Measurements from ENCODE around the gene ANO4. TPM values are rescaled to one million over a fixed set of nuclear protein-coding genes. Genes with fewer than 3 reads are reported as not detected.

Gene ANO4
- total RNA-seq, 2 donors from 2014 or later: 7.2 to 8.5 TPM

DNA sequence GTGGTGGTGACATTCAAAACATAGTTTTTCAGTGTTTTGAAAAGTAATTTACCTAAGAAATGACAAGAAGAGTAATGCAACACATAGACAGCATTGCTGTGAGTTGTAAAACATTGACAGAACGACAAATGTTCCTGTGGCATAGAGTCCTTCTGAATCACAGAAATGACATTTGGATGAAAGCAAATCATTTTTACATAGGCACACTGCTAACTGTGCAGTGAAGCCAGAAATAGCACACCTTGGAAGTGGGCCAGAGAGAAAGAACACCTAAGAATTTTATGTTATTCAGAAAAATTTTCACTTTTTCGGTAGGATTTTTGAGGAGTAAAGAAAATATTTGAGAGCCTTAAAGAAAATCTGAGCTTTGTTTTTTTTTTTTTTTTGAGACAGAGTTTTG is 100.6 kb downstream of the ANO4 start:
- H3K4me3 ChIP-seq: no peak overlapping the region

DNA sequence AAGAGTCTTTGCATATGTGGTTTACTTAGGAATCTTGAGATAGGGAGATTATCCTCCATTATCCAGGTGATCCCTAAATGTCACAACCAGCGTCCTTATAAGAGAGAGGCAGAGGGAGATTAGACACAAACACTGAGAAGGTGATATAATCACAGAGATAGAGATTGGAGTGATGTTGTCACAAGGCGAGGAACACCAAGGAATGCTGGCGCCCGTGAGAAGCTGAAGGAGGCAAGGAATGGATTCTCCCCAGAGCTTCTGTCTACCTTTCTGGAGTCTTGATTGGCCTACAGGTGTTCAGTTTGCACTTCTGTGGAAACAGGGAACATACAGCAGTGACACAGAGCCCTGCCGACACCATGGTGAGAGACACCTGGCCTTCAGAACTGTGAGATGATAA is 101.6 kb downstream of the ANO4 start:
- intact Hi-C loops (cut with DNase I): no loop called here
- Histone ChIP-seq H3K27ac (no peak overlapping the region), H3K4me1 (replicated peaks) (no peaks in the 10 kb centered on the region), H3K9me3 (no peaks in the 10 kb centered on the region), H3K27me3 (replicated peaks; ENCODE audit: insufficient read depth) (no peaks in the 10 kb centered on the region), H3K36me3 (no peaks in the 10 kb centered on the region), H3K4me3 (no peak overlapping the region)
- no peak for DNase-seq (ENCODE audit: low spot score)
- 86% methylated on average over 5 of the region's 5 CpGs for WGBS
- TF ChIP-seq POLR2AphosphoS5 (IDR thresholded peaks at IDR 0.05) (no peak), POLR2A (IDR thresholded peaks at IDR 0.05) (no peak)
- TF ChIP-seq, protein P1, sequence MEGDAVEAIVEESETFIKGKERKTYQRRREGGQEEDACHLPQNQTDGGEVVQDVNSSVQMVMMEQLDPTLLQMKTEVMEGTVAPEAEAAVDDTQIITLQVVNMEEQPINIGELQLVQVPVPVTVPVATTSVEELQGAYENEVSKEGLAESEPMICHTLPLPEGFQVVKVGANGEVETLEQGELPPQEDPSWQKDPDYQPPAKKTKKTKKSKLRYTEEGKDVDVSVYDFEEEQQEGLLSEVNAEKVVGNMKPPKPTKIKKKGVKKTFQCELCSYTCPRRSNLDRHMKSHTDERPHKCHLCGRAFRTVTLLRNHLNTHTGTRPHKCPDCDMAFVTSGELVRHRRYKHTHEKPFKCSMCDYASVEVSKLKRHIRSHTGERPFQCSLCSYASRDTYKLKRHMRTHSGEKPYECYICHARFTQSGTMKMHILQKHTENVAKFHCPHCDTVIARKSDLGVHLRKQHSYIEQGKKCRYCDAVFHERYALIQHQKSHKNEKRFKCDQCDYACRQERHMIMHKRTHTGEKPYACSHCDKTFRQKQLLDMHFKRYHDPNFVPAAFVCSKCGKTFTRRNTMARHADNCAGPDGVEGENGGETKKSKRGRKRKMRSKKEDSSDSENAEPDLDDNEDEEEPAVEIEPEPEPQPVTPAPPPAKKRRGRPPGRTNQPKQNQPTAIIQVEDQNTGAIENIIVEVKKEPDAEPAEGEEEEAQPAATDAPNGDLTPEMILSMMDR (IDR thresholded peaks at IDR 0.05): no peak

More for the DNA sequence above, 100.6 kb downstream of the ANO4 start:
- intact Hi-C loops (cut with DNase I): no loop called here
- TF ChIP-seq POLR2AphosphoS5 (IDR thresholded peaks at IDR 0.05) (no peak), POLR2A (IDR thresholded peaks at IDR 0.05) (no peak)
- TF ChIP-seq, protein P1 (IDR thresholded peaks at IDR 0.05): no peak
- H3K9me3 ChIP-seq: no peaks in the 10 kb centered on the region
- no peaks in the 10 kb centered on the region for H3K4me1 ChIP-seq (replicated peaks)
- 75% methylated on average over 2 of the region's 2 CpGs for WGBS
- DNase-seq (ENCODE audit: low spot score): no peak
- no peak overlapping the region for H3K27ac ChIP-seq
- H3K36me3 ChIP-seq: no peaks in the 10 kb centered on the region
- no peaks in the 10 kb centered on the region for H3K27me3 ChIP-seq (replicated peaks; ENCODE audit: insufficient read depth)

DNA sequence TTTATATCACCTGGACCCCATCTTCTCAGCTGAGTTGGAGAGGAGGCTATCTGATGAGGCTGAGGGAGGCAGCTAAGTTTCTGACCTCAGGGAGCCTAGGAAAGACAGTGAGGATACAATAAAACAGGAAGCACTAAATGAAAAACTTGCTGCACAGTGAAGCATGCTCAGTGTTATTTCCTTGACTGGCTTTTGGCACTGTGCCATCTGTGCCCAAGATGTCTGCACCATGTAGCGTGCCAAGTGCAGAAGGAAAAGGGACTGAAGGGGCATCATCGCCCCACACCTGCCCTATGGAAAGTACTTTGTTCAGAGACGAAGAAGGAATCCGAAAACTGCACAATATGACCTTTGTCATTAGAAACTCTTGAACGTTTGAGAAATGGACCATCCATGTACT is 102.7 kb downstream of the ANO4 start:
- intact Hi-C loops (cut with DNase I): no loop called here
- H3K27me3 ChIP-seq (replicated peaks; ENCODE audit: insufficient read depth): no peaks in the 10 kb centered on the region
- no peaks in the 10 kb centered on the region for H3K9me3 ChIP-seq
- TF ChIP-seq, protein P1 (IDR thresholded peaks at IDR 0.05): no peak
- no peak for TF ChIP-seq POLR2AphosphoS5 (IDR thresholded peaks at IDR 0.05)
- no peak for TF ChIP-seq POLR2A (IDR thresholded peaks at IDR 0.05)
- no peak overlapping the region for H3K27ac ChIP-seq
- WGBS: 86% methylated on average over 5 of the region's 5 CpGs
- no peaks in the 10 kb centered on the region for H3K36me3 ChIP-seq
- no peaks in the 10 kb centered on the region for H3K4me1 ChIP-seq (replicated peaks)
- no peak overlapping the region for H3K4me3 ChIP-seq
- no peak for DNase-seq (ENCODE audit: low spot score)

DNA sequence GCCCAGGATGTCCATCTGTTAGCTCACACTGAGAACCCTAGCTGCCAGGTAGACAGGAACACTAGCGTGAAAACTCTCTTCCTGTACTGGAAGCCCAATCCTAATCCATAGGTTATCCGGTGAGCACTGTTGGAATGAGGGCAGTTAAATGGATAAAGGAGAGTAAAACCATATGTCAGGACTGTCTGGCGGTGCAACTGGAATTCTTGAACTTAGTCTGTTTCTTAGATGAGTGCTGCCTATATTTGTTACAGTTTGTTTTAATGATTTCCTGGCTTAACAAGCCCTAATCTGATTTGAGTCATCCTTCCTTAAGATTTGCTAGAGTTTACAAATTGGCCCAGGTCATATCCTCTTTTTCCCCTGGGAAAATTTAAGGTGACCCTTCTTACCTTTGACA is 104.7 kb downstream of the ANO4 start:
- Histone ChIP-seq H3K4me1 (replicated peaks) (no peaks in the 10 kb centered on the region), H3K27me3 (replicated peaks; ENCODE audit: insufficient read depth) (no peaks in the 10 kb centered on the region), H3K9me3 (no peaks in the 10 kb centered on the region), H3K36me3 (no peaks in the 10 kb centered on the region), H3K27ac (no peak overlapping the region), H3K4me3 (no peak overlapping the region)
- TF ChIP-seq, protein P1 (IDR thresholded peaks at IDR 0.05): no peak
- no peak for TF ChIP-seq POLR2A (IDR thresholded peaks at IDR 0.05)
- no peak for TF ChIP-seq POLR2AphosphoS5 (IDR thresholded peaks at IDR 0.05)
- 66% methylated on average over 3 of the region's 3 CpGs for WGBS
- no peak for DNase-seq (ENCODE audit: low spot score)
- intact Hi-C loops (cut with DNase I): no loop called here

DNA sequence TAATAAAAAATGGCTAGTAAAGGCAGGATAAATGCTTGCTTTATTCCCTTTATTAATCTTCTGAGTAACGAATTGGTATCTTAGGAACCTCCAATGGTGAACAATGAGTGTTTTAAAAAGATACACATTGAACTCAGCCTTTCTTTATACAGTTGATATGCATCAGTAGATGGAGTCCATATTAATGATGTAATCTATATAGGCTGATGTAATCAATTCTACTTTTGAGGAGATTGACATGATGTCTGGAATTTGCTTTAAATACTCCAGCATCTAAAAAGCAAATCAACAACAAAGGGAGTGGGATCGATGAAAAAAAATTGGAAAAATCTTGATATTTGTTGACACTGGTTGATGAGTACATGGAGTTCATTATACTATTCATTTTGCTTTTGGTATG is 106.2 kb downstream of the ANO4 start:
- Histone ChIP-seq H3K4me3 (no peak overlapping the region), H3K27ac (no peak overlapping the region), H3K36me3 (no peaks in the 10 kb centered on the region), H3K4me1 (replicated peaks) (no peaks in the 10 kb centered on the region), H3K27me3 (replicated peaks; ENCODE audit: insufficient read depth) (no peaks in the 10 kb centered on the region), H3K9me3 (no peaks in the 10 kb centered on the region)
- no peak for DNase-seq (ENCODE audit: low spot score)
- no peak for TF ChIP-seq POLR2AphosphoS5 (IDR thresholded peaks at IDR 0.05)
- TF ChIP-seq, protein P1 (IDR thresholded peaks at IDR 0.05): no peak
- no peak for TF ChIP-seq POLR2A (IDR thresholded peaks at IDR 0.05)
- 74% methylated on average over 2 of the region's 2 CpGs for WGBS
- intact Hi-C loops (cut with DNase I): no loop called here

All from prostate gland (tissue), 2 donors.